Dermis microvascular lymphatic vessel endothelial cell (primary cell): ENCODE data around the gene TMEM179. TPM values are rescaled to one million over a fixed set of nuclear protein-coding genes. Genes with fewer than 3 reads are reported as not detected.
"Not testable (repeated sequence)": the region's sequence is repeated elsewhere in the genome, so short reads cannot be mapped to it uniquely, and the experiment has no call there.

Experiments used
- DNase-seq, 2 donors: peaks; one replicate each; pipeline versions ENCODE4 v3.0.0 to v3.0.0-alpha.2; 2010; ENCODE audit warnings: low read depth in 2 of 2
- total RNA-seq: library from RNA; depleted of rRNA; stranded (reverse); fragments of >200 nt; gene quantifications from 2 replicates; pipeline ENCODE4 v1.2.1, GENCODE V29; 2014

TMEM179 gene
- total RNA-seq, 1 donor from 2014 or later, result 0.13 TPM

DNA sequence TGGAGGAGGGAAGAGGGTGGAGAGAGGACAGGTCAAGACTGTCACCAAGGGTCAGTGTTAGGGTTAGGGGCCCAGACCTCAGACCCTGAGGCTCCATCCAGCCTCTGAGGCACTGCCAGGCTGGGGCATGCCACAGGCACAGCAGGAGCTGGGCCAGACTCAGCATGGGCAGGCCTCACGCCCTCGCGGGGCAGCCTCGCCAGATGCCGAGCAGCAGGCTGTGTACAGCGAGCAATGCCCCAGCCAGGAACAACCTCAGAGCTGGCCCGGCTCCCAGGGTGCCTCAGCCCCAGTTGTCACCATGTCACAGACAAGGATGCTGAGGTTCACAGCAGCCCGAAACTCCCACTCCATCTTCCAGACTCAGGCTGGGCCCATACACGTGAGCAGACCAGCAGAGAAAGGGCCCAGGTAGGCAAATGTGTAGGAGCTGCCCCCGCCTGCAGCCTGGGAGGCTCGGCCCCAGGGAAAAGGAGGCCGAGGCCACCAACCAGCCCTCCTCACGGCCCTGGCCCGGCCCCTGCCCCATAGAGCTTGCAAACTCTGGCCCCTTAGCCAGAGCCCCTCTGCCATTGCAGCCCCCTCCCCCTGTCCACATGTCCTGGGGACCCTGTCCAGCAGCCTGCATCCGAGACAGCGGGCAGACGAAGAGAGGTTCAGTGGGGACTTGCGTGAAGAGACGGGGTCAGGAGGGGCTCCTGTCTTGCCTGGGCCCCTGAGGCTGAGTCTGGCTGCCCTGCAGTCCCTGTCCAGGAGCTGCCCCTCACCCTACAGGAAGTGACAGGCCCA lies 17.5 kb downstream of the TMEM179 start:
- DNase-seq, result no peak

DNA sequence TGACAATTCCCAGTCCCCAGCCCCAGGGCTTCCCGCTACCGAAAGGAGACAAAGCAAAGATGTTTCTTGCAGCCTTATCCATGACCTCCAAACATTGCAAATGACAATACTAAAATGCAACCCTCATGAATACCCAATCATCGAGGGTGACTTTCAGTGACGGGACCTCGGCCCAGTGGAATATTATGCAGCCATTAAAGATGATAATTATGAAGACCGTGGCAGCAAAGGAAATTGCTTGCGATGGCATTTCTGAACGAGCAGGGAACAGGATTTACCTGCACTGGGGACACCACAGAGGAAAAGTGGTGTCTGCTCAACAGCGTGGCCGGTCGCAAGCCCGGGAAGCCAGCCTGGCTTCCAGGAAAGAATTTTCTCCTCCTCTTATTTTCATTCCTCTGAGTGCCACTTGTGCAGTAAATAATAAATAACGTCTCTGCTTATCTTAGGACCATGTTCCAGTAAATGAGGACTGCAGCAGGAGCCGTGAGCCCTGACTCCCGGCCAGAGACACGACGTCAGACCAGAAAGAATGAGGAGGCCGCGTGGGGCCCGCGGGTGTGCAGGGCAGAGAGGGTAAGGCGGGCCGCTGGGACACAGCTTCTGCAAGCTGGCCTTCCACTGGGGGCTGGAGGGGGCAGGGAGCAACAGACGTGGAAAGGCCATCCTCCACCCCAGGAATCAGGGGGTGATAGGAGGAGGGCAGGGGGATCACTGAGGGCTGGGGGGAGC lies 18.4 kb downstream of the TMEM179 start:
- no peak for DNase-seq

DNA sequence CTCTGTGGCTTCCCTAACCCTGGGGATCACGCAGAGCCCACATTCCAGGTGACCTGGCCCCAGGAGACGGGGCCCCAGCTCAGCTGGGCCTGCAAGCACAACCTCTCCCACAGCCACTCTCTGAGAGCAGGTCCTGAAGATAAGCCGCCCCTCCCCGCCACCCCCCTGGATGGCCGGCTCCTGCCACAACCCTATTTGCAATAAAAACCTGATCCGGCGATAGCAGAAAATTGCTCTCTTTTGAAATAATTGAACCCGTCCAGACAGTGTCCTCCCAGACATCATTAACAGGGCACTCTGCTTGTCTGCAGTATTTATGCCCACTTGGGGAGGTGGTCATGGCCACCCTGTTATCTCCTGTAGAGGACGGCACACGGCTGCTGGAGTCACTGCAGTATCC lies 20.0 kb downstream of the TMEM179 start:
- no peak for DNase-seq

DNA sequence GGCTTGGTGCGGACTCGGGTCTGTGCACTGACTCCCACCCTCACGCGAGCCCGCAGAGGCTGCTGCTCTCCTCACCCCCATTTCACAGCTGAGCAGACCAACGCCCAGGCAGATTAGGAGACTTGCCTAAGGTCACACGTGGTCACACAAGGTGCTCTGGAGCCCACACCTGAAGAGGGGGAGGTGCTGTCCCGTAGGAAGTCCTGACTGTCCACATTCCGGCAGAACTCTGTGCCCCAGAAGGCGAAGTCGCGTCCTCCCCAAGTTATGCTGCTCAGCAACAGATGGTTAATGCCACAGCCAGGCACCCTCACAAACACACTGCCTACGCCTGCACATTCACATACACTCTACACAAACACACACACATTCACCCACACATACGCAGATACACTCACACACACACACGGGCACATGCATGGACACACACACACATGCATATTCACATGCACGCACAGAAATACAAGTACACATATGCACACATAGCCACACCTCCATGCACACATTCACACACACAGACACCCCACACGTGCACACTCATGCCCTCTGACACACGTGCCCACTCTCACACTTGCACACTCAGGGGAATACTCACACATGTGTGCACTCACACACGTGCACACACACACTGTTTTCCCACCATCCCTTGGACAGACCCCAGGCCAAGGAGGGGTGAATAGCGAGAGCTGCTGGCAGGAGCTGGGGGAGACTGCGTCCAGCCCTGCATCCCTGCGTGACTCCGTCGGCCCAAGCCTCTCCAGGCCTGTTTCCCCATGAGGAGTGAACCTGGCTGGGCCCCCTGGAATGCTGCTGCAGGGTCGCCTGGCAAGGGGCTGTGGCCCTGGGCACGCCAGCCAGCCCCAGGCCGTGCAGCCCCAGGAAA lies 20.9 kb downstream of the TMEM179 start:
- no peak for DNase-seq

DNA sequence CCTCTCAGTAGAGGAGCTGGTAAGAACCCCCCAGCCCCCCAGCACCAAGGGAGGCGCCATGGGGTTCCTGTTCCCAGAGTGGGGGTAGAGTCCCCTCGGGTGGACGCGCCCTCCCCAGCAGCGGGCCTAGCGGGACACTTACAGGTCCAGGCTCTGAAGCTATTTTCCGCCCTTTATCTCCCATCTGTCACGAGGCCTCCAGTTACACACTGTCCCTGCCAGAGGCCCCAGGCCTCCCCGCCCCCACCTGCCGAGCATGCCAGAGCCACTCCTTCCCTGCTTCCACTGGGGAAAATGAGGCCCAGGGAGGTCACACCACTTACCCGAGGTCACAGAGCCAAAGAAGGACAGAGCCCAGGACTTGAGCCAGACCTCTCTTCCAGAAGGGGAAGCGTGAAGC lies 21.9 kb downstream of the TMEM179 start:
- DNase-seq, result no peak

DNA sequence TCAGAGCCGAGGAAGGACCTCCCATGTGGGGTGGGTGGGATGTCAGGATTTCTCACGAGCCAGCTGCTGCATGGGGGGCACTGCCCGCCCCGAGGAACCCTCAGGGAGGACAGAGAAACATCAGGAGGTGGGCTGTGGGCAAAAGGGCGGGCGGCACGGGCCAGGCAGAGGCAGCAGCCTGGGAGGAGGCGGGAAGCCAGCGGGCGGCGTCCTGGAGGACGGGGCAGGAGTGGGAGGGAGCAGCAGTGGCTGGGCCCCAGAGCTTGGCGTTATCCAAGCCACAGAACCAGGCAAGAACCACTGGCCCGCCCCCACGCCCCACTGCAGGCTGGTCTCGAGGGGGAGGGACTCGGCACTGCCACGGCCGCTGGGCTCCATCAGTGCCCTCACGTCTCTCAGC lies 22.6 kb downstream of the TMEM179 start:
- DNase-seq, result no peak

DNA sequence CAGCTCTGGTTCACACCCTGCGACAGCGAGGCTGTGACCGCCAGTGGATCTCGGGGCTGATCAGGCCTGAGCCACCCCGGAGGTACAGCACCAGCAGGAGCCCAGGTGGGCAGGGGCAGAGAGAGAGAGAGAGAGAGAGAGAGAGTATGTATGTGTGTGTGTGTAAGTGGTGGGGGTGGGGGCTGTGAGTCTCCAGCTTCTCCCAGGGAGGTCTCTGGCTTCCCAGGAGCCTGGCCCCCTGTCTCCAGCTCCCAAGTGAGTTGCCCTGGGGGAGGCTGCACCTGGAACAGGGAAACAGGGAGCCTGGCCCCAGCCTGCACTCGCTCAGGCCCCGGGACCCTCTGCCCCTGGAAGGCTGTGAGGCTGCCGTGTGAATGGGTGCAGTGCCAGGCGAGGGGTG lies 23.1 kb downstream of the TMEM179 start:
- DNase-seq, result no peak

DNA sequence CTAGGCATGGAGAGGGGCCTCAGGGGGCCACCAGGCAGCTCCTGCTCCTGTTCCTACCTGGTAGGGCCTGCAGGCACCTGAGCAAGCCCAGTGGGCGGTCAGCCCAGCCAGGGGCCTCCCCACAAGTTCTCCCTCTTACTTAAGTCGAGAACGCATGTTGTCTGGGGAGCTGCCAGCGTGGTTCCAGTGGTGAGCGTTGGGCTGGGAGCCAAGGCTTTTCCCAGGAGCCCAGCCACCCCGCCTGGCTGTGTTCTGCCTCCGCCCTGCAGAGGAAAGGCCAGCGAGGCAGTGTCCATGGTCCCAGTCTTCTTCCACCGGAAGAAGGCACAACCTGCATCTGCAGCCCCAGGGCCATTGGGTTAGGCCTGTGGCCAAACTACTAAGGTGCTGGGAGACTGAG lies 23.6 kb downstream of the TMEM179 start:
- DNase-seq, result no peak

DNA sequence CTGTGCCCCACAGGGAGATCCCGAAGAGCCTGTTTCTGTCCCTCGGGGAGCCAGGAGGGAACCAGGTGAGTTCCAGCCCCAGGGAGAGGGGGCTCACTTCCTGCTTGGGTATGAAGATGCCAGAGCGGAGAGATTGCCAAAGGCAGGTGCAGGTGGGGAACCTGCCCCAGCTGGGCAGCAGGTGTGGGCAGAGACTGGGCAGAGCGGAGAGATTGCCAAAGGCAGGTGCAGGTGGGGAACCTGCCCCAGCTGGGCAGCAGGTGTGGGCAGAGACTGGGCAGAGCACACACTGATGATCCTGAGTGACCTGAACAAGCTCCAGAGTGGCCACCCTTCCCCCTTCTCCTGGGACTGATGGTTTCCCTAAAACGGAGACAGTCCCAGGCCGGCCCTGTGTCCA lies 24.6 kb downstream of the TMEM179 start:
- not testable (repeated sequence) for DNase-seq

DNA sequence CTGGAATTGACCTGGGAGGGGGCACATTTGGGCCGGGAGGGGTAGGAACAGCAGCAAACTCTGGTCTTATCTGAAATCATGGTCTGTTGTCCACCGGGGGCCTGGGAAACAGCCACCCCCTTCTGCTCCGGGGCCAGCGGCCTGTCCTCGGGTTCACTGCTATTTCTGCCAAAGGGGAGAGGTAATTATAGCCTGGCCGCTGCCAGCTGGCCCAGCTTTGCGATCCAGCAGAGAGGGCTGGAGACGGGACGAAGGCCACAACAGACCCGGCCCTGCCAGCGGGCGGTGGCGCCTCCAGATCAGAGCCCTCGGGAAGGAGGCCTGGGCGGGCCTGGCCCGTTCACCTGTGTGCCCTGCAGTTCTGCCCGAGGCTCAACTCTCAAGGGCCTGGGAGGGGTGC lies 25.1 kb downstream of the TMEM179 start, which contains the start of gene C14orf180:
C14orf180 (plus strand) TSS at position 258 of the 400 bp plus-strand sequence. CDS start 6,667 bp downstream, outside the sequence.
- DNase-seq, result no peak

DNA sequence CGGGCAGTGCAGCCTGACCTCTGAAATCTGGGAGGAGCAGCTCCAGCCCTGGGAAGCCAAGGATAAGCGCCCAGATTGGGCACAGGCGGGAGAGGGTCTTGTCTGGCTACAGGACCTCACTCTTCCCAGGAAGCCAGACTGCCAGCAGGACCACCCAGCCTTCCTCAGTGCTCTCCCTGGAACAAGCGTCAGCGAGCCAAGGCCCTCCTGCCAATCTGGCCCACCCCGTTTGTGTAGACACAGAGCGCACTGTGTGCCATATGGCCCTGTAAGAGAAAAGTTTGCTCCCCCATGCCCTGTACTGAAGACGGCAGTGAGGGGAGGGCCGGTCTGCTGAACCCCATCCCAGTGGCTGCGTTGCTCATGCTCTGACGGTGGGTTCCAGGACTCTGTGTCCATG lies 26.3 kb downstream of the TMEM179 start:
- DNase-seq, result no peak

DNA sequence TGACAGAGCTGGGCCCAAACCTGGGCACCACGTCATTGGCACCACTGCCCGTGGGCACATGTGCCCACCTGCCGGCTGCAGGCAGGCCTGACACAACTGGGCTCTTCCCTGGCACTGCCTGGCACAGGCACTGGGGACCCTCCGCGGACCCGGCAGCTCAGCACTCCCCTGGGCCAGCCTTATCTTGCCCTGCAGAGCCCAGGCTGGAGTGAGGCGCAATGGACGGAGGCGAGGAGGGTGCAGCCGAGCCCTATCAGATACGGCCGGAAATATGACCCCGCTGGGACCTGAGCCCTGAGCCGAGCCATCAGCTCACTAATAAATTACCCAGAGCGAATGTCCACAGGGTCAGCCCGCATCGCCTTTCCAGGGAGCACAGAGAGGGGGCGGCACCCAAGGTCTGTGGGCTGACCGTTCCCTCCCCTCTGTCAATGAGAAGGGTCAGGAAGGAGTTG lies 26.7 kb downstream of the TMEM179 start:
- no peak for DNase-seq

DNA sequence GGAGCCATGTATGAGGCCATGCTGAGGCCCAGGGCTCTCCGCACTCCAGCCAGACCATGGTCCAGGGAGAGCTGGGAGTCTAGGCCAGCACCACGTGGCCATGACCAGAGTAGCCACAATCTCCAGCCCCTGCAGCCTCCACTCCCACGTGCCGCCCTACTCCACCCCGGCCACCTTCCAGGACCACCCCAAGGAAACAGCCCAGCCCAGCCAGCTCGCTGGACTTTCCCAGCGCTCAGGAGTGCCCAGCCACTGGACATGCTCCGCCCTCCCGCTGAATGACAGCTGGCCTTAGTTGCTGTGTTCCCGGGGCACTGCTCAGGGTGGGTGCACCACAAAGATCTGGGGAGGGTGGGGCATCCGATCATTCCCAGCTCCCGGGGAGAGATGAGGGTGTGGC lies 27.1 kb downstream of the TMEM179 start:
- DNase-seq, result no peak

DNA sequence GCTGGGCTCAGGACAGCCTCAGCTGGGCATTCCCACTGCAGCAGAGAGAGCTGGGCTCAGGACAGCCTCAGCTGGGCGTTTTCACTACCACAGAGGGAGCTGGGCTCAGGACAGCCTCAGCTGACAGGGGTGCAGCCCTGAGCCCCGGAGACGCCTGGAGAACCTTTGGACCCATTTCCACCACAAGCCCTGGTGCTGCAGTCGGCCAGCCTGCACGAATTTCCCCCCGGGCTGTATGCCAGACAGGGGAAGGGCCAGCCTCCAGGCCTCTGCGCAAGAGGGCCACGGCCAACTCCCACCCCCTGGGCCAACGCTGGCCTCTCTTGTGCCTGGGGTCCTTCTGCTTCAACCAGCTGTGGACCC lies 27.6 kb downstream of the TMEM179 start:
- no peak for DNase-seq

DNA sequence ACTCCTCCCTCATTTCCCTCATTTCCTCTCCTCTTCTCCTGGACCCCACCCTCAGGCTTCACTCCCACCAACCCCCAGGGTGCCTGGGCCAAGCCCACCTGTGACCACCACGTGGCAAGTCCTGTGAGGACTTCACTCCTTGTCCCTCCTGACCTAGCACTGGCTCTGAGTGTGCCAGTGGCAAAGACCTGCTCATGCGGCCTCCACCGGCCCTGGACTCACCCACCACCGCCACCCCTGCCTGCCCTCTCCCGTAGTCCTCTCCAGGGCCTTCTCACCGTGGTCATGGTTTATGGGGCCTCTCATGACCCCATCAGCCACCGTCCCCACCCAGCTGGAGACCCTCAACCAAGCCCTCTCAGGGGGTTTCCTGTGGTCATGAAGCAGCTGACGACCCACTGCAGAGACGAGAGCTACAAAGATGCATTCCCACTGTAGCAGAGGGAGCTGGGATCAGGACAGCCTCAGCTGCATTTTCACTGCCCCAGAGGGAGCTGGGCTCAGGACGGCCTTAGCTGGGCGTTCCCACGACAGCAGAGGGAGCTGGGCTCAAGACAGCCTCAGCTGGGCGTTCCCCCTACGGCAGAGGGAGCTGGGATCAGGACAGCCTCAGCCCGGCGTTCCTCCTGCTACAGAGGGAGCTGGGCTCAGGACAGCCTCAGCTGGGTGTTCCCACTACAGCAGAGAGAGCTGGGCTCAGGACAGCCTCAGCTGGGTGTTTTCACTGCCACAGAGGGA lies 28.2 kb downstream of the TMEM179 start:
- DNase-seq, result no peak

DNA sequence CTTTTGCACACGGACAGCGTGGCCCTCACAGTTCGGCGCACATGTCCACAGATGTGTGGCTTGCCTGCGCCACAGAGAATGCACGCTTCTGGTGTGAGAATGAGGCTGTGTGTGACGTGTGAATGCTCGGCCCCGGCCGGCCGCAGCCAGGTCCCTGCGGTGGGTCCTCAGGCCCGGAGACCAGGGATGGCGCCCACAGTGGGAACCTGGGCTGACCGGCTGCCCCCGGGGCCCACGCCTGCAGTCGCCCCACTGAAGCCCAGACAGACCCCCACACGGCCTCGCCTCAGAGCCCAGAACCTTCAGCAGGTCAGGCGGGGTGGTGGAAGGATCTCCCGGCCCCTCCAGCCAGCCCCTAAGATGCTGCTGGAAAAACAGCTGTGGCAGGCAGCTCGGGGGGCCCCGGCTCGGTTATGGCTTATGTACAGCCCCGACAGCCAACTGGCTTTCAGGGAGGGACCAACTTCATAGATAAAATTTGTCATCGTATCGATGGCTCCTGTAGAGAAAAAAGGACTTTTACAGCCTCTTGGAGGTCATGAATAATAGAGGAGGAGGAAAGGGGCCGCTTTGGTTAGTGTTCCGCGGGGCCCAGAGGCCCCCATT lies 29.5 kb downstream of the TMEM179 start:
- DNase-seq, result no peak

DNA sequence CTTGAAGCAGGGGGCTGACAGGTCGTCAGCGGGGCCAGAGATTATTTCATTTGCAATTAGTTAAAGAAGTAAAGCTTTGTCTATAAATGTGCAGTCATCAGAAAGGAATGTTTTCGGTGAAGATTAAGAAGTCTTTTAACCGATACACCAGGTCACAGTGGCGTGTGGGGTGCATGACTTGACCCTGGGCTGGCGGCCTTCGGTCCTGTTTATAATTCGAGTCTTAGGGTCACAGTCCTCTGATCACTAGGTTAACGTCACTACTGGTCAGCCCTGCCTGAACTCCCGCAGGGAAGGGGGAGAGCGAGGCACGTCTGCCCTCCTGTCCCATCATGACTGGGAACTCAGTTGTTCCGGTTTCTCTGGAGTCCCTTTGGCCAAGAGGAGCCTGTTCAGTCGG lies 30.0 kb downstream of the TMEM179 start:
- no peak for DNase-seq

DNA sequence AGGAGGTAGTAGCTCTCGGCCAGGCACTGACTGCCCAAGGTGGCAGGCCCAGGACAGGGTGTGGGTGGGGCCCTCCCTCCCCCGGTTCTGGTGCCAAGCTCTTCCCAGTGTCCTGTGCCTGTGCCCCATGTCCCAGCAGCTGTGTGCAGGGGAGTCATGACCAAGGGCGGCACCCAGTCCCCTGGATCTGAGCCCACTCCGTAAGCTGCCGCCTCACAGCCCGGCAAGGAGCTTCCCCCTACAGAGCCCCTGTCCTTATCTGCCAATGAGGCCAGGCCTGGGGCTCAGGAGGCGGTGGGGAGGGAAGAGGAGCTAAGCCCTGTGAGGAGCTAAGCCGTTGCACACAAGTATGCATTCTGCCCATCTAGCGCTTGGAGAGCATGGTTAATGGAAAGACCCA lies 30.6 kb downstream of the TMEM179 start:
- no peak for DNase-seq

DNA sequence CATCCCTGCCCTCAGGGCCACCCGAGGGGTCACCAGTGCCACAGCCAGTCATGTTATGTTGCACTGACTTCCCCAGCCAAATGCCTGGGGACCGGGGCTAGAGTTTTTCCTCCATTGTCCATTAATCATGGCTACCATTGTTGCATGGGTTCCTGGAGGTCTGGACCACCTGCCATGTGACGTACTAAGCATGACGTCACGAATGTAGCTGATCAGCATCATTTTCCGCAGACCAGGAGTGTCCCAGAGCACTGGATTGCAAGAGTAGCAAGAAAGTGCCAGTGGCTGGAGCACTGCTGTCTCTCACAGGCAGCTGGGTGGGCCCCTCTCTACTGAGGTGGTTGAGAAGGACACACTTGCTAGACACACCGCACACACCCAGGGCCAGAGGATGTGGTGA lies 31.9 kb downstream of the TMEM179 start:
- no peak for DNase-seq

DNA sequence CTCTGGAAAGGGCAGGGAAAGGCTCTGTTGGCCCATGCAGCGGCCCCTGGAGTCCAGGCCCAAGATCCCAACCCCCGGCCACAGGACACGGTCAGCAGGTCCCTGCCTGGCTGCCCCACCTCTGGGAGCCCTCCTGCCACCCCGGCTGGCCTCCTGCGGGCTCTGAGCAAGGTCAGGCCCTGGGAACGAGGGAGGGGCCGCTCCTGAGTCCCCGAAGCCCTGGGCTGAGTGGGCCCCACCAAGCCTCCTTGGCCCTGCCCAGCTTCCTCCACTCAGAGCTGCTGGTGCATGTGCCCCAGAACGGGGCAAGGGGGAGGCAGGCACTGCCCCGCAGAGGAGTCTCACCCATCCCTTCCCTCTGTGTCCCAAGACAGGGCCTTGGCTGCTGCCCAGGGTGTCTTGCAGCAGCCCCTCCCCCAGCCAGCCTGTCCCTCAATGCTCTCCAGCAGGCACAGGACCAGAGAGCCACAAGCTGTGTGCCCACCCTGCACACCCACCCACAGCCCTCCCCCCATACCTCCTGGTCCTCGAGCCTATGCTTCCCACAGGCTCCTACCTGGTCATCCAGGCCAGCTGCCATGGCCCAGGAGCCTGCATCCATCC lies 32.4 kb downstream of the TMEM179 start:
- no peak for DNase-seq
